Endothelial cell of umbilical vein (primary cell): ENCODE results near the gene TRDMT1.

ENCODE experiments used
- MYC ChIP-seq: IDR thresholded peaks from one replicate; pipeline ENCODE4 v1.6.1; 2011; ENCODE audit warnings: mild to moderate bottlenecking, low read depth, low read length
- POLR2A ChIP-seq: IDR thresholded peaks from 2 replicates; pipeline ENCODE4 v1.6.1; 2012; ENCODE audit warnings: low read depth, mild to moderate bottlenecking, control low read depth, low read length
- TF ChIP-seq, protein P1 (sequence below), 2 donors: IDR thresholded peaks; 1 replicate in 1 of 2; 2 replicates in 1 of 2; pipeline ENCODE4 v1.5.1; 2011; ENCODE audit warnings: low read length in 2 of 2, mild to moderate bottlenecking in 2 of 2, moderate library complexity in 2 of 2, control low read depth in 1 of 2, inconsistent platforms in 1 of 2, low read depth in 1 of 2; ENCODE audit not compliant: insufficient read depth in 1 of 2; ENCODE audit errors: extremely low read depth in 1 of 2

GRCh38 chr10:17220652-17221100, 19.2 kb upstream of the TRDMT1 start:
- TF ChIP-seq POLR2A = no peak
- TF ChIP-seq, protein P1, sequence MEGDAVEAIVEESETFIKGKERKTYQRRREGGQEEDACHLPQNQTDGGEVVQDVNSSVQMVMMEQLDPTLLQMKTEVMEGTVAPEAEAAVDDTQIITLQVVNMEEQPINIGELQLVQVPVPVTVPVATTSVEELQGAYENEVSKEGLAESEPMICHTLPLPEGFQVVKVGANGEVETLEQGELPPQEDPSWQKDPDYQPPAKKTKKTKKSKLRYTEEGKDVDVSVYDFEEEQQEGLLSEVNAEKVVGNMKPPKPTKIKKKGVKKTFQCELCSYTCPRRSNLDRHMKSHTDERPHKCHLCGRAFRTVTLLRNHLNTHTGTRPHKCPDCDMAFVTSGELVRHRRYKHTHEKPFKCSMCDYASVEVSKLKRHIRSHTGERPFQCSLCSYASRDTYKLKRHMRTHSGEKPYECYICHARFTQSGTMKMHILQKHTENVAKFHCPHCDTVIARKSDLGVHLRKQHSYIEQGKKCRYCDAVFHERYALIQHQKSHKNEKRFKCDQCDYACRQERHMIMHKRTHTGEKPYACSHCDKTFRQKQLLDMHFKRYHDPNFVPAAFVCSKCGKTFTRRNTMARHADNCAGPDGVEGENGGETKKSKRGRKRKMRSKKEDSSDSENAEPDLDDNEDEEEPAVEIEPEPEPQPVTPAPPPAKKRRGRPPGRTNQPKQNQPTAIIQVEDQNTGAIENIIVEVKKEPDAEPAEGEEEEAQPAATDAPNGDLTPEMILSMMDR (IDR thresholded peaks at IDR 0.05; ENCODE audit: extremely low read depth in 1 of 2, insufficient read depth in 1 of 2, low read depth in 1 of 2, low read length in 2 of 2) = no peak
- TF ChIP-seq MYC = no peak
